ENCODE measurements around the gene CACNA1C.

CACNA1C gene

GRCh38 chr12:2669560-2669959 lies 616.8 kb downstream of the CACNA1C start:
- H3K36me3 ChIP-seq (ENCODE audit: control insufficient read depth, low read length), result no peaks in the 10 kb centered on the region
- TF ChIP-seq CTCF (IDR thresholded peaks at IDR 0.05; ENCODE audit: low read depth, low read length, poor library complexity, severe bottlenecking) (no peak), EZH2phosphoT487 (IDR thresholded peaks at IDR 0.05; ENCODE audit: borderline replicate concordance, low read length) (no peak)

DNA sequence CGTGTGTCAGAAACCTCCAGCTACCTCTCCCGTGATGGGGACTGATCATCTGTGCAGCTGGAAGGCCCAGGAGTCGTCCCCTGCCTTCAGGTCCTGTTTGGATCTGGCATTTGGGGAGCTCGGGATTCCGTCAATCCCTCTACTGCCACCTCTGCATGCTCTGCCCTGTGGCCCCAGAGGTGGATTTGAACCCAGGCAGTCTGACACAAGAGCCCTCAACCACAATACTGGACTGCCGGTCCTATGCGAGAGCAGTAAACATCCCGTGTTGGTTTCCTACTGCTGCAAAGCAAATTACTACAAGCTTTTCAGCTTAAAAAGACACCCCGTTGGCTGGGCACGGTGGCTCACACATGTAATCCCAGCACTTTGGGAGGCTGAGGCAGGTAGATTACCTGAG lies 620.1 kb downstream of the CACNA1C start:
- Histone ChIP-seq H3K79me2 (ENCODE audit: control insufficient read depth, low read length) (no peaks in the 10 kb centered on the region), H3K4me1 (ENCODE audit: control insufficient read depth, low read length) (no peaks in the 10 kb centered on the region), H4K20me1 (ENCODE audit: control insufficient read depth, insufficient read depth, low read depth, low read length) (no peaks in the 10 kb centered on the region), H3F3A (ENCODE audit: control insufficient read depth, insufficient read depth) (no peaks in the 10 kb centered on the region), H3K4me2 (ENCODE audit: low read length) (no peak overlapping the region), H3K9me2 (replicated peaks; ENCODE audit: control insufficient read depth, low read length) (no peaks in the 10 kb centered on the region), H3K4me3 (ENCODE audit: low read length) (no peak overlapping the region), H3K9me3 (ENCODE audit: control insufficient read depth, insufficient read depth, low read length) (no peaks in the 10 kb centered on the region), H3K27me3 (ENCODE audit: control insufficient read depth, low read length) (no peaks in the 10 kb centered on the region), H3K27ac (ENCODE audit: low read depth, low read length) (no peak overlapping the region), H3K36me3 (ENCODE audit: control insufficient read depth, low read length) (no peaks in the 10 kb centered on the region)
- TF ChIP-seq CTCF (IDR thresholded peaks at IDR 0.05; ENCODE audit: low read depth, low read length, poor library complexity, severe bottlenecking), result no peak
- no peak for TF ChIP-seq EZH2phosphoT487 (IDR thresholded peaks at IDR 0.05; ENCODE audit: borderline replicate concordance, low read length)

More at GRCh38 chr12:2669560-2669959, 616.8 kb downstream of the CACNA1C start:
- Histone ChIP-seq H4K20me1 (ENCODE audit: control insufficient read depth, insufficient read depth, low read depth, low read length) (no peaks in the 10 kb centered on the region), H3K4me3 (ENCODE audit: low read length) (no peak overlapping the region), H3F3A (ENCODE audit: control insufficient read depth, insufficient read depth) (no peaks in the 10 kb centered on the region), H3K79me2 (ENCODE audit: control insufficient read depth, low read length) (no peaks in the 10 kb centered on the region), H3K9me3 (ENCODE audit: control insufficient read depth, insufficient read depth, low read length) (no peaks in the 10 kb centered on the region), H3K9me2 (replicated peaks; ENCODE audit: control insufficient read depth, low read length) (no peaks in the 10 kb centered on the region), H3K4me1 (ENCODE audit: control insufficient read depth, low read length) (no peaks in the 10 kb centered on the region), H3K27me3 (ENCODE audit: control insufficient read depth, low read length) (no peaks in the 10 kb centered on the region), H3K4me2 (ENCODE audit: low read length) (no peak overlapping the region), H3K27ac (ENCODE audit: low read depth, low read length) (no peak overlapping the region)

GRCh38 chr12:2673966-2674810 lies 621.4 kb downstream of the CACNA1C start:
- Histone ChIP-seq H3K4me1 (ENCODE audit: control insufficient read depth, low read length) (no peaks in the 10 kb centered on the region), H3K27ac (ENCODE audit: low read depth, low read length) (no peak overlapping the region), H3F3A (ENCODE audit: control insufficient read depth, insufficient read depth) (no peaks in the 10 kb centered on the region), H3K27me3 (ENCODE audit: control insufficient read depth, low read length) (no peaks in the 10 kb centered on the region), H3K9me2 (replicated peaks; ENCODE audit: control insufficient read depth, low read length) (no peaks in the 10 kb centered on the region), H3K36me3 (ENCODE audit: control insufficient read depth, low read length) (no peaks in the 10 kb centered on the region), H3K9me3 (ENCODE audit: control insufficient read depth, insufficient read depth, low read length) (no peaks in the 10 kb centered on the region), H4K20me1 (ENCODE audit: control insufficient read depth, insufficient read depth, low read depth, low read length) (no peaks in the 10 kb centered on the region), H3K79me2 (ENCODE audit: control insufficient read depth, low read length) (no peaks in the 10 kb centered on the region), H3K4me2 (ENCODE audit: low read length) (no peak overlapping the region), H3K4me3 (ENCODE audit: low read length) (no peak overlapping the region)
- peak; percentile 60 for TF ChIP-seq CTCF (IDR thresholded peaks at IDR 0.05; ENCODE audit: low read depth, low read length, poor library complexity, severe bottlenecking)
- TF ChIP-seq EZH2phosphoT487 (IDR thresholded peaks at IDR 0.05; ENCODE audit: borderline replicate concordance, low read length), result no peak

Data from DOHH2 (cell line).